Endodermal cell (in vitro differentiated cells): ENCODE measurements around the gene ZNF236. TPM values are rescaled to one million over a fixed set of nuclear protein-coding genes. Genes with fewer than 3 reads are reported as not detected.

Experiments
- DNase-seq: peaks from one replicate; pipeline ENCODE4 v3.0.0-alpha.2; 2017
- H3K27ac ChIP-seq: 2 replicates; pipeline ENCODE4 v1.5.1; 2013; ENCODE audit warnings: mild to moderate bottlenecking, low read depth, low read length, moderate library complexity
- H3K27me3 ChIP-seq: 2 replicates; pipeline ENCODE4 v1.6.1; 2013; ENCODE audit warnings: mild to moderate bottlenecking, low read length, moderate library complexity; ENCODE audit not compliant: insufficient read depth, control insufficient read depth, poor library complexity, severe bottlenecking
- H3K36me3 ChIP-seq: 2 replicates; pipeline ENCODE4 v1.7.0; 2013; ENCODE audit warnings: mild to moderate bottlenecking, low read length, moderate library complexity; ENCODE audit not compliant: control insufficient read depth, insufficient read depth
- H3K4me1 ChIP-seq: one replicate; pipeline ENCODE4 v1.7.0; 2013; ENCODE audit warnings: low read length; ENCODE audit not compliant: control insufficient read depth, insufficient read depth
- H3K4me3 ChIP-seq: 2 replicates; pipeline ENCODE4 v1.5.1; 2013; ENCODE audit warnings: mild to moderate bottlenecking, low read length, moderate library complexity
- H3K9ac ChIP-seq: 2 replicates; pipeline ENCODE4 v1.6.1; 2013; ENCODE audit warnings: mild to moderate bottlenecking, low read length, moderate library complexity; ENCODE audit not compliant: poor library complexity, severe bottlenecking; ENCODE audit errors: extremely low read depth
- H3K9me3 ChIP-seq: 2 replicates; pipeline ENCODE4 v1.6.1; 2013; ENCODE audit warnings: mild to moderate bottlenecking, low read length, moderate library complexity; ENCODE audit not compliant: control insufficient read depth
- H3K27ac Mint-ChIP-seq: 2 replicates; pipeline ENCODE4 v1.8.0; 2020; ENCODE audit warnings: mixed read lengths
- H3K27me3 Mint-ChIP-seq: 2 replicates; pipeline ENCODE4 v1.8.0; 2021; ENCODE audit warnings: mild to moderate bottlenecking, mixed read lengths; ENCODE audit not compliant: insufficient read depth
- H3K36me3 Mint-ChIP-seq: 2 replicates; pipeline ENCODE4 v1.8.0; 2020; ENCODE audit warnings: low read depth, mixed read lengths
- H3K4me1 Mint-ChIP-seq: 2 replicates; pipeline ENCODE4 v1.8.0; 2020; ENCODE audit warnings: mixed read lengths
- H3K4me3 Mint-ChIP-seq: 2 replicates; pipeline ENCODE4 v1.8.0; 2020; ENCODE audit warnings: mild to moderate bottlenecking, moderate library complexity, mixed read lengths
- H3K9me3 Mint-ChIP-seq: 2 replicates; pipeline ENCODE4 v1.8.0; 2020; ENCODE audit warnings: mild to moderate bottlenecking, mixed read lengths
- CTCF ChIP-seq: fragments of 200-600 bp; sonication (generic); conservative IDR thresholded peaks from 2 replicates; pipeline ENCODE4 v1.5.0; 2021; ENCODE audit warnings: antibody characterized with exemption, mild to moderate bottlenecking
- WGBS, 2 experiments: methylation state at CpG; one replicate each; pipeline versions ENCODE4 v1.1.5 to v1.1.7; 2013; ENCODE audit warnings: missing lambda C conversion rate in 2 of 2, mixed read lengths in 1 of 2; ENCODE audit not compliant: insufficient coverage in 1 of 2, insufficient read length in 1 of 2; 5-methylcytosine and 5-hydroxymethylcytosine counted together
- total RNA-seq, 2 donors: library from RNA; stranded (reverse); fragmentation: NEBNext Ultra II Directional in 1 of 2; extraction: Animal tissue kit (Norgen Biotek cat#: 25700) in 1 of 2; gene quantifications; 2 replicates in 1 of 2; 3 replicates in 1 of 2; pipeline ENCODE4 v1.2.1, GENCODE V29; 2021

The ZNF236 gene
- total RNA-seq, 2 donors from 2014 or later: 27.0 to 28.3 TPM

DNA sequence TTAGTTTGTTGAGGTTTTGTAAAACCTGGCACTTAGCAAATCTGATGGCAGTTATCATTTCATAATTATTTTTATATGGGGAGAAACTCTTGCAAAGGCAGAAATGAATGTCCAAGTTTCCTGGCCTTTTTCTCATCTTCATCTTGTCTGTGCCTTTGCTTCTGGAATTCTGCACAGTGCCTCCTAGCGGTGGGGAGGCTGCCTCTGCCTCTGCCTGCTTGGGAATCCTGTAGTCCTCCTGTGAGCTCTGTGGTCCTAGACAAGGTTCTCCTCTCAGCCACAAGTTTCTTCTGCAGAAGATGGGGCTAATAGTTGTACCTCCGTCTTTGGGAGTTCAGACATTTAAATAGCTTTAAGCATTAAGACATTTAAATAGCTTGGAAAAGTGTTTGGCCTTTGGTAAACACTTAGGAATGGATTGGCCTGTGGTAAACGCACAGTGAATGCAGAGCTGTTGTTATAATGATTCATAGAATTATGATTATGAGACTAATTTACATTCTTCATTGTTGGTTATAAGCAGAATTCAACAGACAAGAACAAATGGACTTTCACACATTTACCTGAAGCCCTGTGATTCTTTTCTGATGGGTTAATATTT is 101.2 kb downstream of the ZNF236 start:
- Mint-ChIP-seq H3K4me1 (no peaks in the 10 kb centered on the region), H3K27ac (no peak overlapping the region), H3K36me3 (peaks cover 75% of the 10 kb centered on the region), H3K27me3 (no peaks in the 10 kb centered on the region), H3K9me3 (no peaks in the 10 kb centered on the region), H3K4me3 (no peak overlapping the region)
- TF ChIP-seq CTCF: peak; percentile 85
- peak; percentile 89 for DNase-seq
- Histone ChIP-seq H3K27ac (no peak overlapping the region), H3K9ac (no peak overlapping the region), H3K9me3 (no peaks in the 10 kb centered on the region), H3K27me3 (no peaks in the 10 kb centered on the region), H3K4me3 (no peak overlapping the region), H3K4me1 (no peaks in the 10 kb centered on the region), H3K36me3 (peaks cover 85% of the 10 kb centered on the region)
- WGBS, 2 experiments: 64 to 67% methylated on average over 1 to 3 of the region's 3 CpGs

DNA sequence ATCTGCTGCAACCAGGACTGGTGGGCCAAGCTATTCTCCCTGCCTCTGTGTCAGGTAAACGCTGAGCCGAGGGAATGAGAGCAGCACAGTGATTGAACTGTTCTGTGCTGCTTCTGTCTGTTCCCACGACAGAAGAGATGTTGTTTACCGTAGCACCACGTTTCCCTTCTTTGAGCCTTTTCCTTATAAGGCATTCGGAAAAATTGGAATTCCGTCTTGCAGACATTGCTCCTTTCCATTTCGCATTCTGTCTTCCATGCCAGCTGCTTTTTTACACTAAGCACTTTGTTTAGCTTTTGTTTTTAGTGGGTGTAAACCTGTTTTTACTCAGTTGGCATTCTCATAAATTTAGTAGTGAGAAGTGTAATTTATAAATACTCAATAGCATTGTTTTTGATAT is 103.1 kb downstream of the ZNF236 start:
- Histone ChIP-seq H3K27ac (no peak overlapping the region), H3K4me3 (no peak overlapping the region), H3K36me3 (peaks cover 89% of the 10 kb centered on the region), H3K9me3 (no peaks in the 10 kb centered on the region), H3K9ac (no peak overlapping the region), H3K27me3 (no peaks in the 10 kb centered on the region), H3K4me1 (no peaks in the 10 kb centered on the region)
- Mint-ChIP-seq H3K4me3 (no peak overlapping the region), H3K9me3 (no peaks in the 10 kb centered on the region), H3K36me3 (peaks cover 73% of the 10 kb centered on the region), H3K27me3 (no peaks in the 10 kb centered on the region), H3K4me1 (no peaks in the 10 kb centered on the region), H3K27ac (no peak overlapping the region)
- 90 to 97% methylated on average over 6 to 8 of the region's 8 CpGs for WGBS, 2 experiments
- no peak for TF ChIP-seq CTCF
- DNase-seq: no peak

GRCh38 chr18:76927223-76927725 is 104.9 kb downstream of the ZNF236 start:
- no peaks in the 10 kb centered on the region for H3K4me1 ChIP-seq
- H3K9ac ChIP-seq: no peak overlapping the region
- DNase-seq: no peak
- Mint-ChIP-seq H3K36me3 (peaks cover 75% of the 10 kb centered on the region), H3K4me3 (no peak overlapping the region), H3K9me3 (no peaks in the 10 kb centered on the region), H3K27me3 (no peaks in the 10 kb centered on the region), H3K4me1 (no peaks in the 10 kb centered on the region), H3K27ac (no peak overlapping the region)
- H3K36me3 ChIP-seq: peaks cover 92% of the 10 kb centered on the region
- no peak overlapping the region for H3K4me3 ChIP-seq
- H3K27me3 ChIP-seq: no peaks in the 10 kb centered on the region
- 92 to 100% methylated on average over 6 of the region's 6 CpGs for WGBS, 2 experiments
- no peaks in the 10 kb centered on the region for H3K9me3 ChIP-seq
- no peak overlapping the region for H3K27ac ChIP-seq
- no peak for TF ChIP-seq CTCF
